ENCODE measurements around the gene SNAPIN.
A peak's percentile ranks its signal among the peaks of the same experiment; 100 is the strongest.

SNAPIN gene

GRCh38 chr1:153612111-153612754, 46.3 kb upstream of the SNAPIN start:
- peak; percentile 32 for DNase-seq (ENCODE audit: low read depth, low spot score)
- in situ Hi-C loops (cut with HindIII; ENCODE audit: low sequenced_read_pairs) = no loop called here
- H3K4me3 ChIP-seq (ENCODE audit: low read depth, low read length) = peak overlapping the region; percentile 86
- TF ChIP-seq, protein P1, sequence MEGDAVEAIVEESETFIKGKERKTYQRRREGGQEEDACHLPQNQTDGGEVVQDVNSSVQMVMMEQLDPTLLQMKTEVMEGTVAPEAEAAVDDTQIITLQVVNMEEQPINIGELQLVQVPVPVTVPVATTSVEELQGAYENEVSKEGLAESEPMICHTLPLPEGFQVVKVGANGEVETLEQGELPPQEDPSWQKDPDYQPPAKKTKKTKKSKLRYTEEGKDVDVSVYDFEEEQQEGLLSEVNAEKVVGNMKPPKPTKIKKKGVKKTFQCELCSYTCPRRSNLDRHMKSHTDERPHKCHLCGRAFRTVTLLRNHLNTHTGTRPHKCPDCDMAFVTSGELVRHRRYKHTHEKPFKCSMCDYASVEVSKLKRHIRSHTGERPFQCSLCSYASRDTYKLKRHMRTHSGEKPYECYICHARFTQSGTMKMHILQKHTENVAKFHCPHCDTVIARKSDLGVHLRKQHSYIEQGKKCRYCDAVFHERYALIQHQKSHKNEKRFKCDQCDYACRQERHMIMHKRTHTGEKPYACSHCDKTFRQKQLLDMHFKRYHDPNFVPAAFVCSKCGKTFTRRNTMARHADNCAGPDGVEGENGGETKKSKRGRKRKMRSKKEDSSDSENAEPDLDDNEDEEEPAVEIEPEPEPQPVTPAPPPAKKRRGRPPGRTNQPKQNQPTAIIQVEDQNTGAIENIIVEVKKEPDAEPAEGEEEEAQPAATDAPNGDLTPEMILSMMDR (IDR thresholded peaks at IDR 0.05; ENCODE audit: low read depth, low read length) = no peak

- DNase-seq (ENCODE audit: low read depth, low spot score) = peak; percentile 71
- peak within 1 kb of the TSS; percentile 86 for H3K4me3 ChIP-seq (ENCODE audit: low read depth, low read length)
- TF ChIP-seq, protein P1 (IDR thresholded peaks at IDR 0.05; ENCODE audit: low read depth, low read length) = no peak
- in situ Hi-C loops (cut with HindIII; ENCODE audit: low sequenced_read_pairs) = no loop called here
These were observed 45.7 kb upstream of the SNAPIN start, which contains the start of gene S100A16 for GRCh38 chr1:153612755-153613331. TSS of gene S100A16 (minus strand) at chr1:153613137. CDS start at chr1:153608151, 4,986 bp downstream.

- TF ChIP-seq, protein P1 (IDR thresholded peaks at IDR 0.05; ENCODE audit: low read depth, low read length) = no peak
- DNase-seq (ENCODE audit: low read depth, low spot score) = no peak
- in situ Hi-C loops (cut with HindIII; ENCODE audit: low sequenced_read_pairs) = no loop called here
- H3K4me3 ChIP-seq (ENCODE audit: low read depth, low read length) = peak overlapping the region; percentile 86
These were observed 45.1 kb upstream of the SNAPIN start for GRCh38 chr1:153613406-153613805.

DNA sequence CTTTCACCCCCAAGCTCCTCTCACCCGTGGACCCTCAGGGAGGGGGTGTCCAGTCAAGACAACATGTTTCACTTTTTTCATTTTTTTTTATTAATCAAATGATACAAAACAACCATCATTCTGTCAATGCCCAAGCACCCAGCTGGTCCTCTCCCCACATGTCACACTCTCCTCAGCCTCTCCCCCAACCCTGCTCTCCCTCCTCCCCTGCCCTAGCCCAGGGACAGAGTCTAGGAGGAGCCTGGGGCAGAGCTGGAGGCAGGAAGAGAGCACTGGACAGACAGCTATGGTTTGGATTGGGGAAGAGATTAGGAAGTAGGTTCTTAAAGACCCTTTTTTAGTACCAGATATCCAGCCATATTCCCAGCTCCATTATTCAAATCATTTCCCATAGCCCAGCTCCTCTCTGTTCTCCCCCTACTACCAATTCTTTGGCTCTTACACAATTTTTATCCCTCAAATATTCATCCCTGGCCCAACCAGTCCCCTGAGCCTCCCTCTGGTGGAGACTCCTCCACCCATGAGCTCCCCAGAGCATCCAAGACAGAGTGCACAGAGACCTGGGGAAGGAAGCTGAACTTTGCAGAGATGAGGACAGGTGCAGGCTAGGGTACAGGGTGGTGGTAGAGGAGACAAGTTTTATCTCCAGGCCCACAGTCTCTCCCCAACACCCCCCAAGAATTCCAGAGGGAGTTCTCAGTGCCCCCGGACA, 44.2 kb upstream of the SNAPIN start:
- no peak overlapping the region for H3K4me3 ChIP-seq (ENCODE audit: low read depth, low read length)
- in situ Hi-C loops (cut with HindIII; ENCODE audit: low sequenced_read_pairs) = no loop called here
- TF ChIP-seq, protein P1 (IDR thresholded peaks at IDR 0.05; ENCODE audit: low read depth, low read length) = no peak
- no peak for DNase-seq (ENCODE audit: low read depth, low spot score)

DNA sequence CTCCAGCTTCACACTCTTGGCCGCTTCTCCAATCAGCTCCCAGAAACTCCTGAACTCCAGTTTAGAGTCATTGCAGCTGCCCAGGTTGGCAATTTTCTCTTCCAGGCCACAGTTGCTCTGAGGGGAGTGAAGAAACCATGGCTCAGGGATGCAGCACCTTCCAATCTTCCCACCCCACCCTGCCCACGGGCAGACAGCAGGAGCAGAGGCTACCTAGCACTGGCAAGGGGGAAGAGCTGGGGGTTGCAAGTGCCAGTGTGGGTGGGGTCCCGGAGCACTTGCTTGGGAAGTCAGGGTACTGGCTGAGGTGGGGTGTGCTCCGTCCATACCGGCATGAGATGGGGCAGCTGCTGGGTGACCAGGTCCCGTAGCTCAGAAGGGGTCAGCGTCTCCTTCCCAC, 43.6 kb upstream of the SNAPIN start:
- H3K4me3 ChIP-seq (ENCODE audit: low read depth, low read length) = no peak overlapping the region
- no peak for DNase-seq (ENCODE audit: low read depth, low spot score)
- in situ Hi-C loops (cut with HindIII; ENCODE audit: low sequenced_read_pairs) = no loop called here
- TF ChIP-seq, protein P1 (IDR thresholded peaks at IDR 0.05; ENCODE audit: low read depth, low read length) = no peak

DNA sequence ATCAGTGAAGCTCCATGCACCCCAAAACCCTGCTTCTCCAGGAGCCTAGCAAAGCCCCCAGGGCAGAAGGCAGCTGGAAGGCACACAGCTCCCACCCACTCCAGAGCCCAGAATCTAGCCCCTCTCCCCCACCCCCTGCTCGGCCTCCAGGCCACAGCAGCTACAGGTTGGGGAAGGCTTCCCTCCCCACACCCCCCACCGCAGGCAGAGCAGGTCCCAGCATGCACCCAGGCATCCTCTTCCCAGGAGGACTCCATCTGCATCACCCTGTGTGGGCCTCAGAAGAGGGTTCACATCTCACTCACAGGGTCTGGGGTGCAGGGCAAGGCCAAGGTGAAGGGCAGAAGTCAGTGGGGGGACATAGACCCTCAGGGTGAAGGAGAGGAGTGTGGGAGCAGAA, 43.1 kb upstream of the SNAPIN start:
- no peak for DNase-seq (ENCODE audit: low read depth, low spot score)
- in situ Hi-C loops (cut with HindIII; ENCODE audit: low sequenced_read_pairs) = no loop called here
- no peak overlapping the region for H3K4me3 ChIP-seq (ENCODE audit: low read depth, low read length)
- TF ChIP-seq, protein P1 (IDR thresholded peaks at IDR 0.05; ENCODE audit: low read depth, low read length) = no peak
